A673 (cell line): ENCODE measurements around the gene MED12L. TPM values are rescaled to one million over a fixed set of nuclear protein-coding genes. Genes with fewer than 3 reads are reported as not detected.

Source experiments
- BruUV-seq: library from RNA; stranded (reverse); fragments of 400-500 nt; replicated peaks from 2 replicates; lab custom pipeline; 2021; lab: Mats Ljungman, UMichigan
- CTCF ChIA-PET: fragments of 300-600 bp; sonication (Branson Sonifier 250); formaldehyde crosslinking; loops from one replicate; lab custom pipeline; 2022; ENCODE audit warnings: antibody characterized with exemption; lab: Charles Lee
- POLR2A ChIA-PET: fragments of 300-600 bp; sonication (Branson Sonifier 250); formaldehyde crosslinking; loops from one replicate; lab custom pipeline; 2022; ENCODE audit warnings: antibody characterized with exemption; ENCODE audit not compliant: low non-redundant PET; lab: Charles Lee
- DNase-seq: peaks from one replicate; pipeline ENCODE4 v3.0.0-alpha.2; 2015; ENCODE audit warnings: low spot score
- H3K27ac ChIP-seq: fragments of 200-600 bp; sonication (generic); 2 replicates; pipeline ENCODE4 v1.5.1; 2016; ENCODE audit warnings: mixed run types, low read depth, mild to moderate bottlenecking, mixed read lengths, antibody characterized with exemption, low read length; ENCODE audit not compliant: poor library complexity, severe bottlenecking
- H3K27me3 ChIP-seq: fragments of 200-600 bp; sonication (generic); replicated peaks from 2 replicates; pipeline ENCODE4 v1.6.1; 2017; ENCODE audit warnings: mixed run types, low read depth, mild to moderate bottlenecking, mixed read lengths, antibody characterized with exemption, low read length; ENCODE audit not compliant: insufficient read depth, poor library complexity
- H3K36me3 ChIP-seq: fragments of 200-600 bp; sonication (generic); 2 replicates; pipeline ENCODE4 v1.6.1; 2016; ENCODE audit warnings: mixed run types, mild to moderate bottlenecking, mixed read lengths, antibody characterized with exemption, low read length; ENCODE audit not compliant: insufficient read depth, poor library complexity, severe bottlenecking
- H3K4me1 ChIP-seq: fragments of 200-600 bp; sonication (generic); 2 replicates; pipeline ENCODE4 v1.6.1; 2017; ENCODE audit warnings: mixed run types, mild to moderate bottlenecking, mixed read lengths, antibody characterized with exemption, low read length; ENCODE audit not compliant: insufficient read depth, poor library complexity, severe bottlenecking
- H3K4me3 ChIP-seq: fragments of 200-600 bp; sonication (generic); 2 replicates; pipeline ENCODE4 v1.5.1; 2016; ENCODE audit warnings: low read depth, mixed run types, mild to moderate bottlenecking, mixed read lengths, low read length; ENCODE audit not compliant: poor library complexity, severe bottlenecking
- H3K9me3 ChIP-seq: fragments of 200-600 bp; sonication (generic); 2 replicates; pipeline ENCODE4 v1.6.1; 2016; ENCODE audit warnings: mixed run types, low read depth, mild to moderate bottlenecking, mixed read lengths, antibody characterized with exemption, low read length; ENCODE audit not compliant: poor library complexity, severe bottlenecking
- CTCF ChIP-seq: fragments of 300-800, 200-600 bp; sonication (generic); conservative IDR thresholded peaks from 2 replicates; pipeline ENCODE4 v1.5.1; 2017; ENCODE audit warnings: low read depth, mild to moderate bottlenecking, antibody characterized with exemption, low read length, moderate library complexity, mixed read lengths
- EZH2 ChIP-seq: fragments of 200-600 bp; sonication (generic); IDR thresholded peaks from 2 replicates; pipeline ENCODE4 v1.6.1; 2017; ENCODE audit warnings: borderline replicate concordance, low read depth, mild to moderate bottlenecking, mixed read lengths, antibody characterized with exemption, low read length; ENCODE audit not compliant: poor library complexity, severe bottlenecking
- intact Hi-C: fragments of 100-400 bp; cut with micrococcal nuclease; formaldehyde crosslinking; loops from one replicate; pipeline ENCODE4 v1.10.0; 2022; ENCODE audit not compliant: unreplicated experiment
- total RNA-seq: library from RNA; stranded (reverse); gene quantifications from 2 replicates; pipeline ENCODE4 v1.2.3, GENCODE V29; 2021

The MED12L gene
- total RNA-seq, 1 experiment from 2014 or later = 0.71 TPM

DNA sequence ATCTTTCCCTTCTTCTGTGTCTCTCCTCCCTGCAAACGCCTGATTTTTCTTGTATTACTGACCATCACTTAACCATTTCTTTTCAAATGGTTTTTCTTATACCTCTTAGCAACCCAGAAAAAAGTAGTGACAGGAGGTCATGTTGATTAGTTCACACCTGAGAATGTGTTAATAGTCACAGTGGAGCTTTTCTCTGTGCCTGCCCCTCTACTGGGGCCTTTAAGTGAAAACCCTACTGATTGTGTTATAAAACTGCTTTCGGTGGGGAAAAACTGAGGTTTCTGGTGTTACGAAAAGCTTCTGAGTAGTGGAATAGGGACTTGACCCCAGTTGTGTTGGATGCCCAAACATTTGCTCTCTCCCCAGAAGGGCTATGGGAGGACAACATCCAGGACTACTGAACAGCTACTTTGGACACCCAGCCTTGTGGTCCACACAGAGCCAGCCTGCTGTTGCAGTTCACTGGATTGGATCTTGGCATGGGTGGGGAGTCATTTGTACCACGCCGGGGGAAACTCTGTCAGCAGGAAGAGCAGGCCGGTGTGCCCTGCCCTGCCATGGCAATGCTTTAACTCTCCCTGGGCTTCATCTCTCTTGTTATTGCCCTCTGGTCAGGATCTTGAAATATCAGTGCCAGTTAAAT, 220.8 kb downstream of the MED12L start:
- H3K4me3 ChIP-seq = no peak overlapping the region
- CTCF ChIA-PET = no interaction called here

DNA sequence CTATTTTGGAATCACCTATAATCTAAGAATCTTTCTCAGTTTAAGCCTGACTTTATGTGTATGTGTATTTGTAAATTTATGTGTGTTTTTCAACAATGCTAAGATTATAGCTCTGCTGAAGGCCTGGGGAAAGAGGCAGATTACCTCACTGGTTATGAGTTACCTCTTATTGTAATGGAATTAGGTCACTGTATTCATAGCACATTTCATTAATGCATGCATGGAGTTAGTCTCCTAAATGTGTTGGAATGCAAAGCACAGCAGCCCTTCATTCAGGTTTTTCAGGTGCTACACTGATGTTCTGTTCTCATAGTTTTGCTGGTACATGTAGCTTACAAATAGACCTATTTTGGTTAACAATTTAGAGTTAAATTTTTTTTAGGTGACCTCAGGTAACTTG, 221.7 kb downstream of the MED12L start:
- H3K4me1 ChIP-seq = no peaks in the 10 kb centered on the region
- H3K36me3 ChIP-seq = no peaks in the 10 kb centered on the region
- H3K9me3 ChIP-seq = no peaks in the 10 kb centered on the region
- no peaks in the 10 kb centered on the region for H3K27me3 ChIP-seq
- no peak overlapping the region for H3K4me3 ChIP-seq
- ChIA-PET POLR2A (no interaction called here), CTCF (interaction anchor here (0.7 kb wide), 1 partner anchor 71 kb away, joined by 3 read pairs; no protein-coding TSS in a partner anchor)
- H3K27ac ChIP-seq = no peak overlapping the region
- no peak for DNase-seq
- no TSS peak for BruUV-seq
- intact Hi-C loops = no loop called here
- TF ChIP-seq CTCF (no peak), EZH2 (no peak)

More for the DNA sequence above, 220.8 kb downstream of the MED12L start:
- BruUV-seq = no TSS peak
- POLR2A ChIA-PET = no interaction called here
- H3K27ac ChIP-seq = no peak overlapping the region
- intact Hi-C loops = no loop called here
- no peaks in the 10 kb centered on the region for H3K4me1 ChIP-seq
- H3K27me3 ChIP-seq = no peaks in the 10 kb centered on the region
- no peaks in the 10 kb centered on the region for H3K36me3 ChIP-seq
- no peaks in the 10 kb centered on the region for H3K9me3 ChIP-seq
- no peak for DNase-seq
- no peak for TF ChIP-seq CTCF

DNA sequence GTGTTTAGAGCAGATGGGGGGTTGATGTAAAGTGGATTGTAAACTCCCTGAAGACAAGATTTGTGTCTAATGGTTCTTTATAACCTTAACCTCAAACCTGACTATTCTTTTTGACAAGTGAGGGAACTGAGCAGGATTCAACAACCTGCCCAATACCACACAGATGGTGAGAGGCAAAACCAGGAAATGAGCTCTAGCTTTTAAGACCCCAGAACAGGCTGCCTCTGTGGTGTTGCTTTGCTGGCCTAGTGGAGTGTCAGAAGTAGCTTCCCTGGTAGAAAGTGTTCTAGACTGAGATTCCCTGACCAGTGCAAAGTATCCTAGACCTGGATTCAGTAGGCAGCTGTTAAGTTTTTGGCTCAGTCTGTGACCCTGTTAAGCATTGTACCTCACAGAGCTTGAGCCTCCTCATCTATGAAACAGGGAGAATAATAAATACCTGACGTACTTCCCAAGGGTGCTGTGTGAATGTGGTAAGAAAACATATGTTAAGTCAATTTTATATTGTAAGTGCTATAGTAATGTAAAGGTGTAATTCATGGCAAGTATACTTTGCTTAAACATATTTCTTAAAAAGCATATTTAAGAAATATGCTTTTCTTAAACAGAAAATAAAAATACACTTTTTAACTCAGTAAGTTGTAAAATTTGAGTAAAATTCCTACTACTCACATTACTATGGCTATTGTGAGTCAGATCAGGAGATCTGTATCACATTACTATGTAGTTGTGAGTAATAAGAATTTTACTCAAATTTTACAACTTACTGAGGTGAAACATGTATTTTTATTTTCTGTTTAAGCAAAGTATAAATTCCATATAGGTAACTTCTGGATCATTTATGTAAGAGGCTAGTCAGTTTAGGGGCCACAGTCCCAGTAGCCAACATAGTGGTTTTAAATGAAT, 222.4 kb downstream of the MED12L start:
- Histone ChIP-seq H3K4me1 (no peaks in the 10 kb centered on the region), H3K4me3 (no peak overlapping the region), H3K9me3 (no peaks in the 10 kb centered on the region), H3K27me3 (no peaks in the 10 kb centered on the region), H3K36me3 (no peaks in the 10 kb centered on the region), H3K27ac (no peak overlapping the region)
- intact Hi-C loops = no loop called here
- CTCF ChIA-PET = interaction anchor here (0.7 kb wide), 1 partner anchor 70 kb away, joined by 3 read pairs; no protein-coding TSS in a partner anchor
- no peak for DNase-seq
- POLR2A ChIA-PET = no interaction called here
- TF ChIP-seq CTCF = no peak
- TF ChIP-seq EZH2 = no peak
- BruUV-seq = no TSS peak
